HG02798 (cell line): ENCODE results near the gene MRAP2.
"Not testable (repeated sequence)": the region's sequence is repeated elsewhere in the genome, so short reads cannot be mapped to it uniquely, and the experiment has no call there.

Experiments
- ATAC-seq: cut with Tn5 transposase; IDR thresholded peaks from one replicate; pipeline ENCODE4 v1.9.1; 2021; ENCODE audit warnings: mild to moderate bottlenecking; ENCODE audit not compliant: unreplicated experiment, poor library complexity

The MRAP2 gene

GRCh38 chr6:84114933-84115594, 81.5 kb downstream of the MRAP2 start:
- not testable (repeated sequence) for ATAC-seq

- ATAC-seq, result no peak
These were observed 84.6 kb downstream of the MRAP2 start for GRCh38 chr6:84118191-84118590.

- no peak for ATAC-seq
These were observed 85.7 kb downstream of the MRAP2 start for GRCh38 chr6:84119277-84119676.

- no peak for ATAC-seq
These were observed 89.6 kb downstream of the MRAP2 start for GRCh38 chr6:84123186-84123585.

- not testable (repeated sequence) for ATAC-seq
These were observed 96.0 kb downstream of the MRAP2 start for GRCh38 chr6:84129588-84129987.

GRCh38 chr6:84133385-84133784, 99.8 kb downstream of the MRAP2 start:
- ATAC-seq, result not testable (repeated sequence)

GRCh38 chr6:84135291-84135690, 101.7 kb downstream of the MRAP2 start:
- ATAC-seq, result no peak

GRCh38 chr6:84136364-84137050, 102.9 kb downstream of the MRAP2 start:
- no peak for ATAC-seq

GRCh38 chr6:84137051-84137375, 103.4 kb downstream of the MRAP2 start:
- no peak for ATAC-seq

GRCh38 chr6:84137989-84138575, 104.5 kb downstream of the MRAP2 start:
- ATAC-seq, result no peak

GRCh38 chr6:84139311-84139710, 105.7 kb downstream of the MRAP2 start:
- no peak for ATAC-seq
